BJ (cell line): ENCODE measurements around the gene C11orf97. TPM values are rescaled to one million over a fixed set of nuclear protein-coding genes. Genes with fewer than 3 reads are reported as not detected.

Experiments
- CTCF ChIA-PET: fragments of 350-600 bp; formaldehyde crosslinking; extraction: SDS; loops from one replicate; lab custom pipeline; 2021; ENCODE audit warnings: antibody characterized with exemption, inconsistent platforms; lab: Yijun Ruan, JAX
- POLR2A ChIA-PET: fragments of 300-600 bp; sonication (Branson Sonifier 250); formaldehyde crosslinking; extraction: SDS; loops from one replicate; lab custom pipeline; 2021; ENCODE audit warnings: antibody characterized with exemption; lab: Charles Lee
- DNase-seq: peaks from one replicate; pipeline ENCODE4 v3.0.0-alpha.2; 2011; ENCODE audit warnings: low read depth
- H3K27me3 ChIP-seq: 2 replicates; pipeline ENCODE4 v1.6.0; 2011; ENCODE audit warnings: low read length; ENCODE audit not compliant: control insufficient read depth, insufficient read depth
- H3K36me3 ChIP-seq: 2 replicates; pipeline ENCODE4 v1.5.1; 2011; ENCODE audit warnings: low read length; ENCODE audit not compliant: control insufficient read depth, insufficient read depth
- H3K4me3 ChIP-seq: 2 replicates; pipeline ENCODE4 v1.5.1; 2011; ENCODE audit warnings: low read depth, mild to moderate bottlenecking, control low read depth, low read length
- CTCF ChIP-seq: IDR thresholded peaks from 2 replicates; pipeline ENCODE4 v1.5.1; 2011; ENCODE audit warnings: low read depth, mild to moderate bottlenecking, control low read depth, inconsistent platforms, low read length, moderate library complexity; ENCODE audit not compliant: insufficient read depth
- polyA plus RNA-seq: library from polyadenylated mRNA; depleted of rRNA; stranded (reverse); fragments of >200 nt; gene quantifications from 2 replicates; pipeline ENCODE4 v1.2.3, GENCODE V29; 2011

Gene C11orf97
- polyA plus RNA-seq, 1 experiment = not detected

- Histone ChIP-seq H3K36me3 (no peaks in the 10 kb centered on the region), H3K27me3 (no peaks in the 10 kb centered on the region), H3K4me3 (no peak overlapping the region)
- ChIA-PET POLR2A (no interaction called here), CTCF (interaction anchor here (1.9 kb wide), 1 partner anchor 36 kb away, joined by 6 read pairs; no protein-coding TSS in a partner anchor)
- no peak for DNase-seq
- no peak for TF ChIP-seq CTCF
Observed at GRCh38 chr11:94557421-94557820, 45.2 kb downstream of the C11orf97 start.

- ChIA-PET POLR2A (interaction anchor here (0.5 kb wide), 1 partner anchor 1860 kb away, joined by 3 read pairs; no protein-coding TSS in a partner anchor), CTCF (no interaction called here)
- no peak for DNase-seq
- Histone ChIP-seq H3K27me3 (no peaks in the 10 kb centered on the region), H3K4me3 (no peak overlapping the region), H3K36me3 (no peaks in the 10 kb centered on the region)
- TF ChIP-seq CTCF = no peak
Observed at GRCh38 chr11:94557992-94558391, 45.7 kb downstream of the C11orf97 start.

GRCh38 chr11:94558468-94558867, 46.2 kb downstream of the C11orf97 start:
- no peaks in the 10 kb centered on the region for H3K27me3 ChIP-seq
- no peak for DNase-seq
- H3K36me3 ChIP-seq = no peaks in the 10 kb centered on the region
- no peak overlapping the region for H3K4me3 ChIP-seq
- ChIA-PET CTCF (interaction anchor here (0.8 to 1.6 kb wide), 2 partner anchors 10 to 37 kb away, joined by 3 to 7 read pairs; no protein-coding TSS in a partner anchor), POLR2A (interaction anchor here (0.5 kb wide), 1 partner anchor 1859 kb away, joined by 3 read pairs; no protein-coding TSS in a partner anchor)
- TF ChIP-seq CTCF = no peak

GRCh38 chr11:94558932-94559331, 46.7 kb downstream of the C11orf97 start:
- CTCF ChIA-PET = interaction anchor here (0.8 to 1.6 kb wide), 3 partner anchors 11 to 37 kb away, joined by 3 to 7 read pairs (median 3); no protein-coding TSS in a partner anchor
- POLR2A ChIA-PET = no interaction called here
- Histone ChIP-seq H3K36me3 (no peaks in the 10 kb centered on the region), H3K27me3 (no peaks in the 10 kb centered on the region), H3K4me3 (no peak overlapping the region)
- TF ChIP-seq CTCF = no peak
- DNase-seq = no peak

- CTCF ChIA-PET = interaction anchor here (0.8 to 1.6 kb wide), 3 partner anchors 11 to 37 kb away, joined by 3 to 7 read pairs (median 3); no protein-coding TSS in a partner anchor
Observed at GRCh38 chr11:94559361-94559760, 47.1 kb downstream of the C11orf97 start.

More at GRCh38 chr11:94559361-94559760, 47.1 kb downstream of the C11orf97 start:
- no peak for TF ChIP-seq CTCF
- POLR2A ChIA-PET = interaction anchor here (0.7 kb wide), 1 partner anchor 878 kb away, joined by 11 read pairs; no protein-coding TSS in a partner anchor
- no peak for DNase-seq
- Histone ChIP-seq H3K4me3 (no peak overlapping the region), H3K27me3 (no peaks in the 10 kb centered on the region), H3K36me3 (no peaks in the 10 kb centered on the region)
